H1 (cell line): ENCODE data around the gene IFITM10. TPM values are rescaled to one million over a fixed set of nuclear protein-coding genes. Genes with fewer than 3 reads are reported as not detected.

ENCODE experiments used
- CTCF ChIA-PET: fragments of 300-600 bp; sonication (Branson Sonifier 250); formaldehyde crosslinking; loops from one replicate; lab custom pipeline; 2021; ENCODE audit not compliant: partially characterized antibody; lab: Charles Lee
- POLR2A ChIA-PET: fragments of 300-600 bp; sonication (Branson Sonifier 250); formaldehyde crosslinking; loops from one replicate; lab custom pipeline; 2021; ENCODE audit warnings: inconsistent platforms; ENCODE audit not compliant: partially characterized antibody; lab: Charles Lee
- DNase-seq, 2 experiments: peaks; one replicate each; pipeline versions ENCODE4 v3.0.0 to v3.0.0-alpha.2; 2010 to 2022; ENCODE audit warnings: low spot score in 2 of 2, low read depth in 1 of 2, mixed read lengths in 1 of 2
- FAIRE-seq: peaks from 2 replicates; lab custom pipeline; 2011; peaks lifted over from hg19 to GRCh38; lab: Jason Lieb, UNC
- H2AFZ ChIP-seq: 2 replicates; pipeline ENCODE4 v1.8.1; 2012; ENCODE audit warnings: low read length, inconsistent platforms
- H2AK5ac ChIP-seq: 2 replicates; pipeline ENCODE4 v1.6.1; 2013; ENCODE audit warnings: low read depth, low read length
- H2BK120ac ChIP-seq: replicated peaks from 2 replicates; pipeline ENCODE3; 2013; ENCODE audit warnings: low read depth, low read length, inconsistent platforms
- H2BK12ac ChIP-seq: 2 replicates; pipeline ENCODE4 v1.6.1; 2013; ENCODE audit warnings: low read depth, low read length
- H2BK15ac ChIP-seq: 2 replicates; pipeline ENCODE4 v1.6.1; 2013; ENCODE audit warnings: low read length
- H2BK20ac ChIP-seq: 2 replicates; pipeline ENCODE4 v1.6.1; 2013; ENCODE audit warnings: low read length
- H2BK5ac ChIP-seq: 2 replicates; pipeline ENCODE4 v1.6.1; 2013; ENCODE audit warnings: low read depth, low read length
- H3K14ac ChIP-seq: 2 replicates; pipeline ENCODE4 v1.6.1; 2013; ENCODE audit warnings: inconsistent platforms; ENCODE audit not compliant: insufficient read length
- H3K18ac ChIP-seq: 2 replicates; pipeline ENCODE4 v1.6.1; 2013; ENCODE audit warnings: low read length; ENCODE audit errors: extremely low read depth
- H3K23ac ChIP-seq: 2 replicates; pipeline ENCODE4 v1.6.1; 2013; ENCODE audit warnings: inconsistent platforms; ENCODE audit not compliant: insufficient read length
- H3K23me2 ChIP-seq: 2 replicates; pipeline ENCODE4 v1.6.1; 2013; ENCODE audit warnings: low read depth, low read length
- H3K27ac ChIP-seq: 2 replicates; pipeline ENCODE4 v1.6.1; 2011; ENCODE audit warnings: low read depth, low read length, inconsistent platforms
- H3K27me3 ChIP-seq, 4 experiments: replicated peaks in 1 of 4; 1 replicate in 1 of 4; 2 replicates in 3 of 4; pipeline versions ENCODE4 v1.6.1 to v1.8.1; 2011 to 2013; ENCODE audit warnings: low read length in 3 of 4, mild to moderate bottlenecking in 3 of 4, inconsistent platforms in 2 of 4, mixed read lengths in 2 of 4, moderate library complexity in 1 of 4; ENCODE audit not compliant: control insufficient read depth in 3 of 4, insufficient read depth in 3 of 4; ENCODE audit errors: extremely low read depth in 1 of 4
- H3K36me3 ChIP-seq, 4 experiments: 2 replicates each; pipeline versions ENCODE4 v1.6.1 to v1.8.1; 2011 to 2013; ENCODE audit warnings: mild to moderate bottlenecking in 4 of 4, low read length in 3 of 4, moderate library complexity in 2 of 4, control low read depth in 1 of 4, inconsistent platforms in 1 of 4; ENCODE audit not compliant: insufficient read depth in 4 of 4, control insufficient read depth in 2 of 4
- H3K4ac ChIP-seq: replicated peaks from 2 replicates; pipeline ENCODE3; 2013; ENCODE audit warnings: low read length, low read depth, mixed read lengths, inconsistent platforms; ENCODE audit not compliant: insufficient read length
- H3K4me1 ChIP-seq, 4 experiments: replicated peaks in 1 of 4; 1 replicate in 1 of 4; 2 replicates in 3 of 4; pipeline versions ENCODE4 v1.6.1 to v1.8.1; 2011 to 2013; ENCODE audit warnings: low read length in 3 of 4, inconsistent platforms in 2 of 4, mixed read lengths in 1 of 4; ENCODE audit not compliant: insufficient read depth in 4 of 4, control insufficient read depth in 3 of 4
- H3K4me2 ChIP-seq, 2 experiments: 2 replicates each; pipeline versions ENCODE4 v1.6.1 to v1.8.1; 2011 to 2013; ENCODE audit warnings: low read depth in 2 of 2, low read length in 2 of 2, control low read depth in 1 of 2, inconsistent platforms in 1 of 2, mild to moderate bottlenecking in 1 of 2; ENCODE audit not compliant: insufficient read depth in 1 of 2
- H3K4me3 ChIP-seq, 4 experiments: fragments of 200-600, 300-600 bp in 1 of 4; sonication (generic), shearing (Covaris generic), sonication (Bioruptor Twin) in 1 of 4; 2 replicates each; pipeline versions ENCODE4 v1.5.1 to v1.8.1; 2011 to 2016; ENCODE audit warnings: low read length in 4 of 4, low read depth in 3 of 4, control low read depth in 2 of 4, inconsistent platforms in 2 of 4, mild to moderate bottlenecking in 2 of 4, mixed read lengths in 1 of 4, moderate library complexity in 1 of 4; ENCODE audit not compliant: insufficient read depth in 2 of 4; ENCODE audit errors: extremely low read depth in 1 of 4
- H3K56ac ChIP-seq: replicated peaks from 2 replicates; pipeline ENCODE3; 2013; ENCODE audit warnings: low read depth, mild to moderate bottlenecking, mixed read lengths, low read length, inconsistent platforms; ENCODE audit not compliant: insufficient read length
- H3K79me1 ChIP-seq: 2 replicates; pipeline ENCODE4 v1.6.1; 2013; ENCODE audit warnings: low read depth, low read length, control low read depth
- H3K79me2 ChIP-seq, 2 experiments: 2 replicates each; pipeline versions ENCODE4 v1.6.1 to v1.8.1; 2012 to 2013; ENCODE audit warnings: low read length in 2 of 2, mild to moderate bottlenecking in 2 of 2, inconsistent platforms in 1 of 2; ENCODE audit not compliant: insufficient read depth in 2 of 2, control insufficient read depth in 1 of 2
- H3K9ac ChIP-seq, 4 experiments: replicated peaks in 1 of 4; 1 replicate in 1 of 4; 2 replicates in 3 of 4; pipeline versions ENCODE4 v1.6.1 to v1.8.1; 2011 to 2013; ENCODE audit warnings: low read depth in 3 of 4, low read length in 3 of 4, control low read depth in 2 of 4, mild to moderate bottlenecking in 2 of 4, moderate library complexity in 2 of 4, inconsistent platforms in 1 of 4; ENCODE audit errors: extremely low read depth in 1 of 4
- H3K9me3 ChIP-seq, 2 experiments: 2 replicates each; pipeline versions ENCODE4 v1.6.1 to v1.8.1; 2012 to 2013; ENCODE audit warnings: mild to moderate bottlenecking in 2 of 2, moderate library complexity in 2 of 2, control low read depth in 1 of 2, inconsistent platforms in 1 of 2, low read depth in 1 of 2, low read length in 1 of 2, mixed read lengths in 1 of 2; ENCODE audit not compliant: insufficient read depth in 2 of 2
- H4K20me1 ChIP-seq, 2 experiments: replicated peaks in 1 of 2; 2 replicates each; pipeline versions ENCODE3 to v1.8.1; 2011 to 2013; ENCODE audit warnings: inconsistent platforms in 2 of 2, low read length in 2 of 2, mild to moderate bottlenecking in 1 of 2; ENCODE audit not compliant: insufficient read depth in 2 of 2, control insufficient read depth in 1 of 2
- H4K5ac ChIP-seq: 2 replicates; pipeline ENCODE4 v1.6.1; 2013; ENCODE audit warnings: low read length, low read depth, mixed read lengths, inconsistent platforms; ENCODE audit not compliant: insufficient read length
- H4K8ac ChIP-seq: 2 replicates; pipeline ENCODE4 v1.8.0; 2013; ENCODE audit warnings: mild to moderate bottlenecking, moderate library complexity, low read length, inconsistent platforms; ENCODE audit not compliant: insufficient read depth; ENCODE audit errors: extremely low read depth
- H4K91ac ChIP-seq: replicated peaks from 2 replicates; pipeline ENCODE3; 2013; ENCODE audit warnings: low read length, mixed read lengths, inconsistent platforms; ENCODE audit not compliant: insufficient read length
- MAFK ChIP-seq: IDR thresholded peaks from 2 replicates; pipeline ENCODE4 v1.6.1; 2012; ENCODE audit warnings: low read depth, mild to moderate bottlenecking, improper control_type of control experiment, low read length
- TBP ChIP-seq: IDR thresholded peaks from 2 replicates; pipeline ENCODE4 v1.6.1; 2011; ENCODE audit warnings: low read depth, low read length, improper control_type of control experiment
- WGBS, 2 experiments: shearing (Covaris generic) in 1 of 2; methylation state at CpG; one replicate each; pipeline versions ENCODE4 v1.1.6 to v1.1.7; 2013 to 2015; ENCODE audit warnings: low lambda C conversion rate in 2 of 2, mixed read lengths in 2 of 2, inconsistent platforms in 1 of 2, low coverage in 1 of 2, missing lambda C conversion rate in 1 of 2; ENCODE audit not compliant: insufficient replicate concordance in 2 of 2, insufficient coverage in 1 of 2, insufficient read length in 1 of 2; ENCODE audit errors: extremely low coverage in 1 of 2, missing lambda C conversion rate in 1 of 2; 5-methylcytosine and 5-hydroxymethylcytosine counted together
- polyA plus RNA-seq, 7 experiments: library from polyadenylated mRNA; depleted of rRNA in 3 of 7; stranded (reverse) in 5 of 7; unstranded in 2 of 7; fragments of >200 nt in 5 of 7; fragments of 200-250 nt in 2 of 7; gene quantifications; 1 replicate in 5 of 7; 2 replicates in 1 of 7; 4 replicates in 1 of 7; pipeline versions ENCODE4 v1.2.1 to v1.2.3, GENCODE V29; 2011 to 2013; ENCODE audit warnings: missing spikeins in 2 of 7, mixed read lengths in 2 of 7
- total RNA-seq: library from RNA; stranded (reverse); fragmentation: NEBNext Ultra II Directional; extraction: Animal tissue kit (Norgen Biotek cat#: 25700); gene quantifications from 2 replicates; pipeline ENCODE4 v1.2.1, GENCODE V29; 2021

The IFITM10 gene
- total and polyA plus RNA-seq, 2 of the 8 experiments (the other 6 are each of a cell fraction or from before 2014, with no cell fraction given): 0.08 to 0.22 TPM

GRCh38 chr11:1782031-1782590, 31.7 kb upstream of the IFITM10 start:
- Histone ChIP-seq H4K91ac (no peak overlapping the region), H4K5ac (no peak overlapping the region), H3K27ac (no peak overlapping the region), H2BK120ac (no peak overlapping the region), H3K79me1 (no peaks in the 10 kb centered on the region), H2BK20ac (no peak overlapping the region), H3K27me3 (peaks cover 0 to 3% (median 0%) of the 10 kb centered on the region in 4 experiments; a peak in 3 of 7 replicates), H4K8ac (no peak overlapping the region), H3K18ac (no peak overlapping the region), H2AFZ (no peak overlapping the region), H3K56ac (no peak overlapping the region), H3K4me2 (no peak overlapping the region), H3K79me2 (no peaks in the 10 kb centered on the region), H3K4ac (no peak overlapping the region), H3K9me3 (no peaks in the 10 kb centered on the region), H2BK12ac (no peak overlapping the region), H2AK5ac (no peak overlapping the region), H3K4me1 (peaks cover 2 to 15% (median 4%) of the 10 kb centered on the region in 4 experiments; a peak in 6 of 7 replicates), H2BK15ac (no peak overlapping the region), H3K36me3 (no peaks in the 10 kb centered on the region), H3K23ac (no peak overlapping the region), H3K9ac (no peak overlapping the region), H3K14ac (no peak overlapping the region), H3K23me2 (no peaks in the 10 kb centered on the region)
- FAIRE-seq (no peak), DNase-seq (no peak)
- CTCF ChIA-PET: interaction anchor here (1.0 to 2.2 kb wide), 3 partner anchors 14 to 88 kb away, joined by 3 to 11 read pairs (median 7); no protein-coding TSS in a partner anchor
- POLR2A ChIA-PET: interaction anchor here (1.2 kb wide), 1 partner anchor 8 kb away, joined by 6 read pairs; no protein-coding TSS in a partner anchor
- 75% methylated on average over 11 of the region's 13 CpGs; no CpG with 5 or more reads in 1 of the 2 experiments for WGBS, 2 experiments
- TF ChIP-seq TBP (no peak), MAFK (no peak)
- TF ChIP-seq, all 59 proteins: peak for 0
- Histone ChIP-seq H4K20me1 (no peaks in the 10 kb centered on the region), H3K4me3 (no peak overlapping the region), H2BK5ac (no peak overlapping the region)
